WTC11 (cell line): ENCODE measurements around the gene MTARC1.

Experiments used
- ATF6 ChIP-seq: sonication (generic); formaldehyde crosslinking; IDR thresholded peaks from 2 replicates; pipeline ENCODE4 v1.8.1; 2023; ENCODE audit warnings: mild to moderate bottlenecking, missing genetic modification reagents
- ESRRA ChIP-seq: sonication (generic); formaldehyde crosslinking; IDR thresholded peaks from 2 replicates; pipeline ENCODE4 v1.8.1; 2022; ENCODE audit warnings: mild to moderate bottlenecking, missing genetic modification reagents, borderline replicate concordance
- NR2C2 ChIP-seq: sonication (generic); formaldehyde crosslinking; IDR thresholded peaks from 2 replicates; pipeline ENCODE4 v1.8.0; 2022; ENCODE audit warnings: mild to moderate bottlenecking, missing genetic modification reagents
- TEAD4 ChIP-seq: sonication (generic); formaldehyde crosslinking; IDR thresholded peaks from 2 replicates; pipeline ENCODE4 v1.8.0; 2022; ENCODE audit warnings: mild to moderate bottlenecking, missing genetic modification reagents
- ZNF317 ChIP-seq: sonication (generic); formaldehyde crosslinking; IDR thresholded peaks from 2 replicates; pipeline ENCODE4 v1.8.1; 2023; ENCODE audit warnings: low read depth, mild to moderate bottlenecking, moderate library complexity, missing genetic modification reagents, borderline replicate concordance
- TF ChIP-seq, protein P1 (sequence below): sonication (generic); formaldehyde crosslinking; IDR thresholded peaks from 2 replicates; pipeline ENCODE4 v1.8.1; 2022; ENCODE audit warnings: missing genetic modification reagents, borderline replicate concordance
- TF ChIP-seq, protein P2 (sequence below): fragments of 200-600 bp; IDR thresholded peaks from 2 replicates; pipeline ENCODE4 v1.8.0; 2022; ENCODE audit warnings: antibody characterized with exemption

GRCh38 chr1:220810963-220811362 is 24.2 kb downstream of the MTARC1 start:
- TF ChIP-seq ESRRA (CRISPR knock-in tag), result no peak
- TF ChIP-seq, protein P1, sequence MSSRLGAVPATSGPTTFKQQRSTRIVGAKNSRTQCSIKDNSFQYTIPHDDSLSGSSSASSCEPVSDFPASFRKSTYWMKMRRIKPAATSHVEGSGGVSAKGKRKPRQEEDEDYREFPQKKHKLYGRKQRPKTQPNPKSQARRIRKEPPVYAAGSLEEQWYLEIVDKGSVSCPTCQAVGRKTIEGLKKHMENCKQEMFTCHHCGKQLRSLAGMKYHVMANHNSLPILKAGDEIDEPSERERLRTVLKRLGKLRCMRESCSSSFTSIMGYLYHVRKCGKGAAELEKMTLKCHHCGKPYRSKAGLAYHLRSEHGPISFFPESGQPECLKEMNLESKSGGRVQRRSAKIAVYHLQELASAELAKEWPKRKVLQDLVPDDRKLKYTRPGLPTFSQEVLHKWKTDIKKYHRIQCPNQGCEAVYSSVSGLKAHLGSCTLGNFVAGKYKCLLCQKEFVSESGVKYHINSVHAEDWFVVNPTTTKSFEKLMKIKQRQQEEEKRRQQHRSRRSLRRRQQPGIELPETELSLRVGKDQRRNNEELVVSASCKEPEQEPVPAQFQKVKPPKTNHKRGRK (CRISPR knock-in tag), result no peak
- TF ChIP-seq, protein P2, sequence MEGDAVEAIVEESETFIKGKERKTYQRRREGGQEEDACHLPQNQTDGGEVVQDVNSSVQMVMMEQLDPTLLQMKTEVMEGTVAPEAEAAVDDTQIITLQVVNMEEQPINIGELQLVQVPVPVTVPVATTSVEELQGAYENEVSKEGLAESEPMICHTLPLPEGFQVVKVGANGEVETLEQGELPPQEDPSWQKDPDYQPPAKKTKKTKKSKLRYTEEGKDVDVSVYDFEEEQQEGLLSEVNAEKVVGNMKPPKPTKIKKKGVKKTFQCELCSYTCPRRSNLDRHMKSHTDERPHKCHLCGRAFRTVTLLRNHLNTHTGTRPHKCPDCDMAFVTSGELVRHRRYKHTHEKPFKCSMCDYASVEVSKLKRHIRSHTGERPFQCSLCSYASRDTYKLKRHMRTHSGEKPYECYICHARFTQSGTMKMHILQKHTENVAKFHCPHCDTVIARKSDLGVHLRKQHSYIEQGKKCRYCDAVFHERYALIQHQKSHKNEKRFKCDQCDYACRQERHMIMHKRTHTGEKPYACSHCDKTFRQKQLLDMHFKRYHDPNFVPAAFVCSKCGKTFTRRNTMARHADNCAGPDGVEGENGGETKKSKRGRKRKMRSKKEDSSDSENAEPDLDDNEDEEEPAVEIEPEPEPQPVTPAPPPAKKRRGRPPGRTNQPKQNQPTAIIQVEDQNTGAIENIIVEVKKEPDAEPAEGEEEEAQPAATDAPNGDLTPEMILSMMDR, result no peak
- TF ChIP-seq ATF6 (CRISPR knock-in tag), result no peak
- TF ChIP-seq TEAD4, result no peak
- no peak for TF ChIP-seq ZNF317 (CRISPR knock-in tag)
- TF ChIP-seq NR2C2 (CRISPR knock-in tag), result no peak
